IPS-15b (cell line): Measurements from ENCODE around the gene SIRT7.

ENCODE experiments used
- H3K27me3 ChIP-seq: one replicate; pipeline ENCODE4 v1.6.1; 2013; ENCODE audit warnings: low read length; ENCODE audit not compliant: control insufficient read depth, insufficient read depth
- H3K36me3 ChIP-seq: one replicate; pipeline ENCODE4 v1.6.1; 2013; ENCODE audit warnings: low read length; ENCODE audit not compliant: control insufficient read depth, insufficient read depth
- H3K4me1 ChIP-seq: one replicate; pipeline ENCODE4 v1.6.1; 2013; ENCODE audit warnings: mild to moderate bottlenecking, low read length; ENCODE audit not compliant: control insufficient read depth, insufficient read depth
- H3K4me3 ChIP-seq: one replicate; pipeline ENCODE4 v1.5.1; 2013; ENCODE audit warnings: low read depth, low read length
- H3K9ac ChIP-seq: one replicate; pipeline ENCODE4 v1.6.1; 2013; ENCODE audit warnings: low read depth, mild to moderate bottlenecking, low read length
- H3K9me3 ChIP-seq: one replicate; pipeline ENCODE4 v1.6.1; 2013; ENCODE audit warnings: mild to moderate bottlenecking, low read length; ENCODE audit not compliant: control insufficient read depth, insufficient read depth

The SIRT7 gene

DNA sequence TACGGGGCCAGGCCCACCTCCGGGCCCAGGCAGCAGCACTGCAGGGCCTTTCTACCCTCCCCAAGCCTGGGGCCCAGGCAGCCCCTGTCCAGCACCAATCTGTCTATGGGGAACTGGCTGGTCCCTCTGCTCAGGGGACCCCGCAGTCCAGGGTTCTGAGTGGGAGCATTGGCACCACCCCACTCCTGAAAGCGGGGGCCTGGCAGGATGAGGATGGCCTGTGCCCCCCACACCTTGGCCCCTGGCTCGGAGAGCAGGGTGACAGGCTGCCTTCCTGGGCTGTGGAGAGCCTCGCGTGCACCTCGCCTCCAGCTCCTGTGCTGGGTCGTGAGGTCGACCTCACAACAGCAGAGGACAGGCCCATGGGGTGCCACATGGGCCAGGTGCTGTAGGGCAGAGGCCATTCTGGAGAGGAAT is 14.6 kb downstream of the SIRT7 start:
- Histone ChIP-seq H3K9me3 (no peaks in the 10 kb centered on the region), H3K4me1 (no peaks in the 10 kb centered on the region), H3K4me3 (no peak overlapping the region), H3K27me3 (peaks cover 9% of the 10 kb centered on the region), H3K36me3 (peaks cover 43% of the 10 kb centered on the region), H3K9ac (peak overlapping the region; percentile 24)

DNA sequence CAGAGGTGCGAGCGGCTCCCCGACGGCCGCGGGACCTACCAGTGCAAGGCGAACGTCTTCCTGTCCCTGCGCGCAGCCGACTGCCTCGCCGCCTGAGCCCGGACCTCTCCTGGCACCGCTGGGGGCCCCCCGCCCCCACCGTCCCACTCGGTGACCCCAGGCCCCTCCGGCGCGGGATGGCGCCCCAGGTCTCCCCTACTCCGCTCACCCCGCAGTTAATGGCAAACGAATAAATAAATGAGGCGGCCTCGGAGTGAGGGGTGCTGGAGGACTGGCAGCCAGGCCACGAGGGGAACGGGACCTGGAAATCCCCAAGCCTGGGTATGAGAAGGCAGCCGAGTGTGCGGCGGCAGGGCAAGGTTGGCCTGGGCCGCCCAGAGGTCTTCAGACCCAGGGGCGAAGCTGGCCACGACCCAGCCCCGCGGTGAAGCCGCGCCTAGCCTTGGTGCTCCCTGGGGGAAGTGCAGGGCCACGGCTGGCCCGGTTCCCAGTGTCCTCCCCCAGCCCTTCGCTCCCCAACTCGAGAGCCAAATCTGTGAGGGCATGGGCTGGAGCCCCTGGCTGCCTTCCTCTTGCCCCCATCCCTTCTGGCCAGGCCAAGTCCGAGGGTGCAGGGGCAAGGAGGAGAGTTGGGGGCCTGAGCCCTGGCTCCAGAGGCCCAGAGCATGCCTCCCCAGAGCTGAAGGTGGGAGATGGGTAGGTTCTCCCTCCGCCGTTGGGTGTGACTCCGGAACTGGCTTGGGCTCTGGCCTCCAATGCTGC is 15.1 kb downstream of the SIRT7 start:
- peak overlapping the region; percentile 30 for H3K4me3 ChIP-seq

DNA sequence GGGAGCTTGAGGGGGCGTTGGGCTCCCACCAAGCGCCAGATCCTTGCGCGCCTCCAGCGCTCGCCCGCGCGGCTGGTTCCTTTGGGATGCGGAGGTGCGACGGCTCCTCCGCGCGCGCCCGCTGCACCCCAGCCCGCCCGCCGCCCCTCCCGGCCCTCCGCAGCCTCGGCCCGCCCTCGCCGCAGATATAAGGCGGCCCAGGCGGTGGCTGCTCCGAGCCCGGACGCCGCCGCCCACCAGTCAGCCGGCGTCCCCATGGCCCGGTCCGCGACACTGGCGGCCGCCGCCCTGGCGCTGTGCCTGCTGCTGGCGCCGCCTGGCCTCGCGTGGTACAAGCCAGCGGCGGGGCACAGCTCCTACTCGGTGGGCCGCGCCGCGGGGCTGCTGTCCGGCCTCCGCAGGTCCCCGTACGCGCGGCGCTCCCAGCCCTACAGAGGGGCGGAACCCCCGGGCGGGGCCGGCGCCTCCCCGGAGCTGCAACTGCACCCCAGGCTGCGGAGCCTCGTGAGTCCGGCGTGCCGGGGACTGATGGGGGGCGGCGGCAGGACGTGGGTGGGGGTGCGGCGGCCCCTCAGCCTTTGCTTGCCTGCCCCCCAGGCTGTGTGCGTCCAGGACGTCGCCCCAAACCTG is 15.8 kb downstream of the SIRT7 start, which contains the start of gene NPB:
TSS of gene NPB (plus strand) at position 216 of the 630 bp plus-strand sequence. CDS start at position 256, 40 bp downstream.
- Histone ChIP-seq H3K36me3 (peaks cover 37% of the 10 kb centered on the region), H3K9me3 (no peaks in the 10 kb centered on the region), H3K4me1 (no peaks in the 10 kb centered on the region), H3K27me3 (peaks cover 9% of the 10 kb centered on the region), H3K9ac (peak within 1 kb of the TSS; percentile 37), H3K4me3 (peak within 1 kb of the TSS; percentile 30)

More for the DNA sequence above, 15.1 kb downstream of the SIRT7 start:
- Histone ChIP-seq H3K36me3 (peaks cover 42% of the 10 kb centered on the region), H3K4me1 (no peaks in the 10 kb centered on the region), H3K9ac (peak overlapping the region; percentile 37), H3K9me3 (no peaks in the 10 kb centered on the region), H3K27me3 (peaks cover 9% of the 10 kb centered on the region)

DNA sequence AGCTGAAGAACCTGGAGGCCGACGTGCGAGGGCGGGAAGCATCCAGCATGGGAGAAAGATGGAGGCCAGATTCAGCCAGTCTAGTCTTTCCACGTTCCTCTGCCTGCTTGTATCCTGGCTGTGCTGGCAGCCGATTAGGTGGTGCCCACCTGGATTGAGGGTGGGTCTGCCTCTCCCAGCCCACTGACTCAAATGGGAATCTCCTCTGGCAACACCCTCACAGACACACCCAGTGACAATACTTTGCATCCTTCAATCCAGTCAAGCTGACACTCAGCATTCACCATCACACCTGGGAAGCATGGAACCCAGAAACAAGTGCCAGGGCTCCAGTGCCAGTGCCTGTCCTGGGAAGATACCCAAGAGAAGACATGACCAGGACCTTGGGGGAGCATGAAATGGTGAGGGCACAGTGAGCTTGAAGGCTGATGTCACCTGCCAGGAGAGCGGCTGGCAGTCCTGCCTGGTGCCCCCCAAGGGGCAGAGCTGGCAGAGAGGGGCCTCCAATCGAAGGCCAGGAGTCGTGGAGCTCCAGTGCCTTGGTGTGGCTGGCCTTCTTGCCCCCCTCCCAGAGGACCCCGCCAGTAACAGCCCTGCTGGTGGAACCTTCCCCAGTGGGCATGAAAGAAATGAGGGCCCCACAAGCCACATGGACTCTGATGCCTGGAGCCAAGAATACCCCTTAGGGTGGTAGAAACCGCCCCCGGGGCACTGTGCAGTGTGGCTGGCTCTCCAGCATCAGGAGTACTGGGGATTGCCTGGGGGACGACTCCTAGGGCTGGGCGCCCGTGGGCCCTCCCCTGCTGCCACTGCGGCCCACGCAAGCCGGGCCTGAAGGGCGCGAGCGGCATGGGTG is 16.6 kb downstream of the SIRT7 start:
- peaks cover 9% of the 10 kb centered on the region for H3K27me3 ChIP-seq

DNA sequence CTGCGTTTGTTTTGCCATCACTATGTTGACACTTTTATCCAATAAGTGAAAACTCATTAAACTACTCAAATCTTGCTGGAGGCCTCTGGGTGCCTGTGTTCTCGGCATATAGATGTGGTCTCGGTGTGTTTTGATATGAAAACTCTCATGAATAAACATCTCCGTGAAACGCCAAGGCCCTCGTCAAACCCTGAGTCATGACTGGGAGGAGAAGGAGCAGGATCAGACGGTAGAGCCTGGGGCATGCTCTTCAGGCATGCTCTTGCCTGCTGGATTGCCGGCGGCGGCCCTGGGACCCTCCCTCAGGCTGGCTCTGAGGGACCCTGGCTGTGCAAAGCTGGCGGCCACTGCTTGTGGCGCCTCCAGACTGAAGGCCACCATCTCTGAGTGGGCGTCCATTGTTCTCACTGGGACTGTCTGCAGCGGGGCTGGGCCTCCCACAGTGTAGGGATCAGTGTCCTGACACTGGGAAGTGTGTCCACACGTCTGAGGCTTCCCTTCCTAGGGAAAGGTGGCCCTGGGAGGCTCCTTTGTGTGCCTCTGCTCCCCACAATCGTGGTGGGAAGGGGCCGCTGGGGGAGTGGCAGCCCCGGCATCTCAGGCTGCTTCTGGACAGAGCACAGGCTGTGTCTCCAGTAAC is 17.7 kb downstream of the SIRT7 start:
- H3K4me1 ChIP-seq: no peaks in the 10 kb centered on the region
- H3K9me3 ChIP-seq: no peaks in the 10 kb centered on the region
- peaks cover 9% of the 10 kb centered on the region for H3K27me3 ChIP-seq
- no peak overlapping the region for H3K4me3 ChIP-seq
- no peak overlapping the region for H3K9ac ChIP-seq
- peaks cover 39% of the 10 kb centered on the region for H3K36me3 ChIP-seq

More for the DNA sequence above, 16.6 kb downstream of the SIRT7 start:
- no peak overlapping the region for H3K9ac ChIP-seq
- H3K9me3 ChIP-seq: no peaks in the 10 kb centered on the region
- peaks cover 37% of the 10 kb centered on the region for H3K36me3 ChIP-seq
- no peak overlapping the region for H3K4me3 ChIP-seq
- H3K4me1 ChIP-seq: no peaks in the 10 kb centered on the region

DNA sequence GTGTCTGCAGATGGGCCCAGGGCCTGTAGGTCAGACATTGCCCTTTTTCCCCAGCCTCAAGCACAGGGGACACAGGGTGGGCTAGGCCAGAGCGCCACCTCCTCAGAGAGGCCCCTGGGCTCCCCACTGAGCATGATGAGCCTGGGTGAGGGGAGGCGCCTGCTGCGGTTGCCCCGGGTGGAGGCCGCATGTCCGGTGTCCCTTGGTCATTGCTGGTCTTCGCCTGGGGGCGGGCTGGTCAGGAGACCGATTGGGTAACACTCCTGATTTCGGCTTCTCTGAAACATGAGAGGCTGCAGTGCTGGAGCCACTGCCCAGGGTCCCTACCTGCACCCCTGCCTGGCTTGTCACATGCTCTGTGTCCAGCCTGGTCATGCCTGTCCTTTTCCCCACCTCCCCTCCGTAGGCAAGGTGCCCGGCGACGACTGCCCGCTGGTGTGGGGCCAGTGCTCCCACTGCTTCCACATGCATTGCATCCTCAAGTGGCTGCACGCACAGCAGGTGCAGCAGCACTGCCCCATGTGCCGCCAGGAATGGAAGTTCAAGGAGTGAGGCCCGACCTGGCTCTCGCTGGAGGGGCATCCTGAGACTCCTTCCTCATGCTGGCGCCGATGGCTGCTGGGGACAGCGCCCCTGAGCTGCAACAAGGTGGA is 18.3 kb downstream of the SIRT7 start:
- Histone ChIP-seq H3K9ac (no peak overlapping the region), H3K4me1 (no peaks in the 10 kb centered on the region), H3K36me3 (peaks cover 35% of the 10 kb centered on the region), H3K9me3 (no peaks in the 10 kb centered on the region), H3K27me3 (peaks cover 9% of the 10 kb centered on the region), H3K4me3 (no peak overlapping the region)

DNA sequence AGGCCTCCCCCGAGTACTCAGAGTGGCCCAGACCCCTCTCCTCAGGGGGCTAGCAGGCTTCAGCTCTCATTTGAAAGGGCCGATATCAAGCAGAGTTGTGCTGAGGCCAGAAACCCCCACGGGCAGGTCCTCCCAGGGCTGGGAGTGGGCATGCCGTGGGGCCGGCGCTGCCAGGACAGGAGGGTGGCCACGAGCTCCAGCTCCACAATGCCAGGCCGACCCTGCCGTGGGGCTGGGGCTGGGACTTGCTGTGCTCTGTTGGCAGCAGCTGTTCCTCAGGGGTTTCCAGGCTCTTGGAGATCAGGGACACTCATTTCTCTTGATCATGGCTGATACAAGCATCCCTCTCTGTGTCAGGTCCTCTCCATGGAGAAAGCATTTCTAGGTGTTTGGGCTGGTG is 19.1 kb downstream of the SIRT7 start:
- peaks cover 9% of the 10 kb centered on the region for H3K27me3 ChIP-seq
- H3K9ac ChIP-seq: no peak overlapping the region
- peaks cover 39% of the 10 kb centered on the region for H3K36me3 ChIP-seq
- H3K9me3 ChIP-seq: no peaks in the 10 kb centered on the region
- no peaks in the 10 kb centered on the region for H3K4me1 ChIP-seq
- H3K4me3 ChIP-seq: no peak overlapping the region

DNA sequence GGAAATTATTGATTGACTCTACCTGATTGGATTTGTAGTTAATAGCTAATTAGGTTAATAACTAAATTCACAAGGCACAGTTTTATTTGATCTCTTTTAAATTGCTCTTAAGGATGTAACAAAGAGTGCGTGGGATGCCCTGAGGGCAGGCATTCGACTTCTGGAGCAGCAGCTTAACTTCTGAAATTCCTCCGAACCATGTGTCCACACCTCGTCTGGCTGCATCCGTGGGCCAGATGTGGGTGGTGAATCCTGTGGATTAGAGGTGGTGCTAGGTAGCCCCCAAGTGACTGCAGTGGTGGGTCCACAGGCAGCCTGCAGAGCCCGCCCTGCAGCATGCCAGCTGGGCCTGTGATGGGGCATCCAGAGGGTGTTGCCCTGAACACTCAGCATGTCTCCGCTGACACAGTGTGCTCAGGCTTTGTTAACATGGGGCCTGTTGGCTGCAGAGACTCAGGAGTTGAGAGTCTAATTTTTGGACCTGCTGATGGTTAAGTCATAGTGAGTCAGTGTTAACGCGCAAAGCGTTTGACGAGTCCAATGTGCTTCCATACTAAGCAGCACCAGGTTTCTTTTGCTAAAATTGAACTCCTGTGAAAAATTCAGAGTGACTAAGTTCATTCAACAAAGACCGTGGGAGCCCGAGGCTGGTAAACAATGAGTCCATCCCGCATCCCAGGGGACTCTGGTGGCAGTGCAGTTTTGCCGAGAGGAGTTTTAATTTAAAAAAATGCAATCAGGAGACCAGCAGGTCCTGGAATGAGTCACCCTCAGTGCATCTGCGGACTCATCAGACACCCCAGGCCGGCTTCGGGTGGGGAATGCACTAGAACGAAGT is 19.7 kb downstream of the SIRT7 start:
- H3K9me3 ChIP-seq: no peaks in the 10 kb centered on the region
- H3K4me1 ChIP-seq: no peaks in the 10 kb centered on the region
- peaks cover 9% of the 10 kb centered on the region for H3K27me3 ChIP-seq
- H3K36me3 ChIP-seq: peaks cover 39% of the 10 kb centered on the region
- H3K4me3 ChIP-seq: no peak overlapping the region
- no peak overlapping the region for H3K9ac ChIP-seq

DNA sequence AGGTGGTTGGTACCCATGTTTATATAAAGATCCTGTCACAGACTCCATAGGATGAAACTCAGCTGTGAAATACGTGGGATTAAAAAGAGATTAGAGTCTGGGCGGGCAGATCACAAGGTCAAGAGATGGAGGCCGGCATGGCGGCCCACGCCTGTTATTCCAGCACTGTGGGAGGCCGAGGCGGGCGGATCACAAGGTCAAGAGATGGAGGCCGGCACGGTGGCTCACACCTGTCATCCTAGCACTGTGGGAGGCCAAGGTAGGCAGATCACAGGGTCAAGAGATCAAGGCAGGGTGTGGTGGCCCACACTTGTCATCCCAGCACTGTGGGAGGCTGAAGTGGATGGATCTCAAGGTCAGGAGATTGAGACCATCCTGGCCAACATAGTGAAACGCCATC is 22.6 kb downstream of the SIRT7 start:
- Histone ChIP-seq H3K4me3 (no peak overlapping the region), H3K9ac (no peak overlapping the region), H3K36me3 (peaks cover 39% of the 10 kb centered on the region), H3K9me3 (no peaks in the 10 kb centered on the region), H3K4me1 (no peaks in the 10 kb centered on the region), H3K27me3 (no peaks in the 10 kb centered on the region)

DNA sequence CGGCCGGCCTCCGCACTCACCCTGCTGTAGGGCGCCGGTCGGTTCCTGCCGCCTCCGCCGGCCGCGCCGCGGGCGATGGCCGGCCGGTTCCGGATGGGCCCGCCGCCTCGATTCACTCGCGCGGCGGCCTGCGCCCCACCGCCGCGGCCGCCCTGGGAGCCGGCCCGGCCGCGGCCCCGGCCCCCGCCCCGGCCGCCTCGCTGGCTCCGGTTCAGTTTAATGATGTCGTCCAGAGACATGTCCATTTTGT is 26.7 kb downstream of the SIRT7 start:
- no peak overlapping the region for H3K9ac ChIP-seq
- peak overlapping the region; percentile 65 for H3K4me3 ChIP-seq
- H3K27me3 ChIP-seq: no peaks in the 10 kb centered on the region
- H3K4me1 ChIP-seq: no peaks in the 10 kb centered on the region
- H3K36me3 ChIP-seq: peaks cover 47% of the 10 kb centered on the region
- no peaks in the 10 kb centered on the region for H3K9me3 ChIP-seq
